ENCODE measurements around the gene EIF4A2. TPM values are rescaled to one million over a fixed set of nuclear protein-coding genes. Genes with fewer than 3 reads are reported as not detected.

The EIF4A2 gene
- total RNA-seq, 1 experiment from 2014 or later: 435 TPM

DNA sequence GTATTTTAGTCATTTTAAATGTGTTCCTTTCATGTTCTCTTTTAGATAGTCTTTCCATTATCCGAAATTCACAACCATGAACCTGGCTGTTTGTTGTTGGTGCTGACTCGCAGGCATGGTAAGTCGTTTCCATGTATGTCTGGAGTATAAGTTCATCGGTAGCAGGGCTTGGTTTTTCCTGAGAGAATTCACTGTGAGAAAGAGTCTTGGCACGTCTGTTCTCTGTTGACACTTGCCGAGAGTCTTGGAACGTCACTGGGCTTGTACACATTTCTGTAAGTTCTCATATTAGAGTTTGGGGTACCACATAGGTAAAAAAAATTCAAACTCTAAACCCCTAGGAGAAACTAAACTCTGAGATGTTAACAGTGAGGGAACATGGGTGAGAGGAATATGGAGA lies 29.4 kb upstream of the EIF4A2 start:
- no TSS peak for BruUV-seq (replicated peaks)
- POLR2A ChIA-PET (ENCODE audit: low non-redundant PET): no interaction called here

DNA sequence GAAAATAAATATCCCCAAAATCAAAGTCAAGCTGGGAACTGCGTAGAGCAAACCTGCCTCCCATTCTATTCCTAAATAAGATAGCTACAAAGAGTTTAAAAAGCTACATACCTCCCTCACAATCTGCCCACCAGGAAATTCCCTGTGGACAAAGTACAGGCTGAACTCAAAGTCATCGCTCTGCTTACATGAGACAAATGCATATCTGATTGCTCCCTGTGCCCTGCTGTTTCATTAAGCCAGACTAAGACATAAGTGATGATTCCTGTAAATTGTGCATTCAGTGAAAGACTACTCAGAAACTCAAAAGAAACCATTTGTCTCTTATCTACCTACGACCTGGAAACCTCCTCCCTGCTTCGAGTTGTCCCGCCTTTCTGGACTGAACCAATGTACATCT lies 28.5 kb upstream of the EIF4A2 start:
- POLR2A ChIA-PET (ENCODE audit: low non-redundant PET): no interaction called here
- no peak overlapping the region for H3K4me3 ChIP-seq (ENCODE audit: low read depth, low read length, poor library complexity, severe bottlenecking)
- intact Hi-C loops (cut with micrococcal nuclease; ENCODE audit: unreplicated experiment): no loop called here

More for the DNA sequence above, 29.4 kb upstream of the EIF4A2 start:
- intact Hi-C loops (cut with micrococcal nuclease; ENCODE audit: unreplicated experiment): no loop called here
- H3K4me3 ChIP-seq (ENCODE audit: low read depth, low read length, poor library complexity, severe bottlenecking): no peak overlapping the region
- CTCF ChIA-PET: no interaction called here
- H3K36me3 ChIP-seq (ENCODE audit: insufficient read depth, low read length, poor library complexity, severe bottlenecking): no peaks in the 10 kb centered on the region
- no peak overlapping the region for H3K27ac ChIP-seq (ENCODE audit: low read depth, low read length, poor library complexity, severe bottlenecking)
- H3K9me3 ChIP-seq (ENCODE audit: low read depth, low read length, poor library complexity, severe bottlenecking): no peaks in the 10 kb centered on the region
- TF ChIP-seq, protein P1, sequence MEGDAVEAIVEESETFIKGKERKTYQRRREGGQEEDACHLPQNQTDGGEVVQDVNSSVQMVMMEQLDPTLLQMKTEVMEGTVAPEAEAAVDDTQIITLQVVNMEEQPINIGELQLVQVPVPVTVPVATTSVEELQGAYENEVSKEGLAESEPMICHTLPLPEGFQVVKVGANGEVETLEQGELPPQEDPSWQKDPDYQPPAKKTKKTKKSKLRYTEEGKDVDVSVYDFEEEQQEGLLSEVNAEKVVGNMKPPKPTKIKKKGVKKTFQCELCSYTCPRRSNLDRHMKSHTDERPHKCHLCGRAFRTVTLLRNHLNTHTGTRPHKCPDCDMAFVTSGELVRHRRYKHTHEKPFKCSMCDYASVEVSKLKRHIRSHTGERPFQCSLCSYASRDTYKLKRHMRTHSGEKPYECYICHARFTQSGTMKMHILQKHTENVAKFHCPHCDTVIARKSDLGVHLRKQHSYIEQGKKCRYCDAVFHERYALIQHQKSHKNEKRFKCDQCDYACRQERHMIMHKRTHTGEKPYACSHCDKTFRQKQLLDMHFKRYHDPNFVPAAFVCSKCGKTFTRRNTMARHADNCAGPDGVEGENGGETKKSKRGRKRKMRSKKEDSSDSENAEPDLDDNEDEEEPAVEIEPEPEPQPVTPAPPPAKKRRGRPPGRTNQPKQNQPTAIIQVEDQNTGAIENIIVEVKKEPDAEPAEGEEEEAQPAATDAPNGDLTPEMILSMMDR (conservative IDR thresholded peaks at IDR 0.05; ENCODE audit: low read depth, low read length): no peak
- no peaks in the 10 kb centered on the region for H3K4me1 ChIP-seq (ENCODE audit: insufficient read depth, low read length, poor library complexity, severe bottlenecking)
- DNase-seq (ENCODE audit: low spot score): no peak
- H3K27me3 ChIP-seq (replicated peaks; ENCODE audit: insufficient read depth, low read depth, low read length, poor library complexity): no peaks in the 10 kb centered on the region

DNA sequence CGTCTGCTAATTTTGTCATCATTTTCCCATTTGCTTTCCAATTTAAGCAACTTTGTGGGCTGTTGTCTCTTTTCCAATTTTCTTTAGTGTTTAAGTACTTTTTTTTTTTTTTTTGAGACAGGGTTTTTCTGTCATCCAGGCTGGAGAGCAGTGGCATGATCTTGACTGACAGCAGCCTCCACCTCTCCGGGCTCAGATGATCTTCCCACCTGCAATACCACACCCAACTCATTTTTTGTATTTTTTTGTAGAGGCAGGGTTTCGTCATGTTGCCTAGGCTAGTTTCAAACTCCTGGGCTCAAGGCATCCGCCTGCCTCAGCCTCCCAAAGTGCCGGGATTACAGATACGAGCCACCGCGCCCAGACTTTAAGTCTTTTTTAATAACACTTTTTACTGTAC lies 26.2 kb upstream of the EIF4A2 start:
- no peaks in the 10 kb centered on the region for H3K27me3 ChIP-seq (replicated peaks; ENCODE audit: insufficient read depth, low read depth, low read length, poor library complexity)
- no peaks in the 10 kb centered on the region for H3K9me3 ChIP-seq (ENCODE audit: low read depth, low read length, poor library complexity, severe bottlenecking)
- TF ChIP-seq, protein P1 (conservative IDR thresholded peaks at IDR 0.05; ENCODE audit: low read depth, low read length): no peak
- no peak for TF ChIP-seq EZH2 (IDR thresholded peaks at IDR 0.05; ENCODE audit: borderline replicate concordance, low read depth, low read length, poor library complexity, severe bottlenecking)
- DNase-seq (ENCODE audit: low spot score): no peak
- no TSS peak for BruUV-seq (replicated peaks)
- no peak overlapping the region for H3K4me3 ChIP-seq (ENCODE audit: low read depth, low read length, poor library complexity, severe bottlenecking)
- ChIA-PET CTCF (no interaction called here), POLR2A (ENCODE audit: low non-redundant PET) (no interaction called here)
- no peaks in the 10 kb centered on the region for H3K36me3 ChIP-seq (ENCODE audit: insufficient read depth, low read length, poor library complexity, severe bottlenecking)
- intact Hi-C loops (cut with micrococcal nuclease; ENCODE audit: unreplicated experiment): no loop called here
- no peaks in the 10 kb centered on the region for H3K4me1 ChIP-seq (ENCODE audit: insufficient read depth, low read length, poor library complexity, severe bottlenecking)
- no peak overlapping the region for H3K27ac ChIP-seq (ENCODE audit: low read depth, low read length, poor library complexity, severe bottlenecking)

More for the DNA sequence above, 28.5 kb upstream of the EIF4A2 start:
- BruUV-seq (replicated peaks): no TSS peak
- H3K36me3 ChIP-seq (ENCODE audit: insufficient read depth, low read length, poor library complexity, severe bottlenecking): no peaks in the 10 kb centered on the region
- DNase-seq (ENCODE audit: low spot score): no peak
- TF ChIP-seq EZH2 (IDR thresholded peaks at IDR 0.05; ENCODE audit: borderline replicate concordance, low read depth, low read length, poor library complexity, severe bottlenecking): no peak
- TF ChIP-seq, protein P1 (conservative IDR thresholded peaks at IDR 0.05; ENCODE audit: low read depth, low read length): no peak
- no peak overlapping the region for H3K27ac ChIP-seq (ENCODE audit: low read depth, low read length, poor library complexity, severe bottlenecking)
- H3K4me1 ChIP-seq (ENCODE audit: insufficient read depth, low read length, poor library complexity, severe bottlenecking): no peaks in the 10 kb centered on the region
- H3K27me3 ChIP-seq (replicated peaks; ENCODE audit: insufficient read depth, low read depth, low read length, poor library complexity): no peaks in the 10 kb centered on the region
- no peaks in the 10 kb centered on the region for H3K9me3 ChIP-seq (ENCODE audit: low read depth, low read length, poor library complexity, severe bottlenecking)
- CTCF ChIA-PET: no interaction called here
